Measurements from ENCODE around the gene HEXIM1.

DNA sequence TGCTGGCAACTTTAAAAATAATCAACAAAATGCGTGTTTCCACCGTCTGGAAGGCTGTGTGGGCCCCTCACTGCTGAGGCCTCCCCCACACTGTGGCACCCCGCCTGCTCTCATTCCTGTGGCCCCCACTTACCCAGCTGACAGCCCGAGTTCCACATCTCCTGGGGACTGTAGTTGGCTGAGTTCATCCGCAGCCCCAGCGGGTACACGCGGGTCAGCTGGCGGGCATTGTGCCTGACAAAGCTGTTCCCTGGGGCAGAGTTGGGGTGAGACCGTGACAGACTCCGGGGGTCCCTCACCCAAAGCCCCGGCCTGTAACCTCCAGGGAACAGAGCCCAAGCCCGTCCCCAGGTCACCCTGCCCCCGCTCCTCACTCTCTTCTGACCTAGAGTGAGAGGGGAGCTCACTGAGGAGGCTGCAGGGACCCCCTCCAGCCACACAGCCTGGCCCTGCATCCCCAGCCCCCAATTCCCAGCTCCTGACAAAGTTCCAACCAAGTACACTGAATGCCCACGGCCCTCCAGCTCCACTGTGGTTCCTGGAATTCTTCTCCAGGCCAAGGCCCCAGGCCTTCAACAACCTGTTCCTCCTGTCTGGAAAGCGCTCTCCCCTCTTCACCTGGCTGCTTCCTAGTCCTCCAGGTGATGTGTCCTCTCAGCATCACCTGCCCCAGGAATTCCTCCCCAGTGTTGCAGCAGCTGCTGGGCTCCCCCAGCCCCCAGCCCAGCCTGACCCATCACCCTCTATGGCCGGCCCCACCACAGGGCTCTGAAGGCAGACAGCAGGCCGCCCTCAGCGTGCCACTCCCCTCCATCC is 34.0 kb upstream of the HEXIM1 start:
- TF ChIP-seq, protein P1, sequence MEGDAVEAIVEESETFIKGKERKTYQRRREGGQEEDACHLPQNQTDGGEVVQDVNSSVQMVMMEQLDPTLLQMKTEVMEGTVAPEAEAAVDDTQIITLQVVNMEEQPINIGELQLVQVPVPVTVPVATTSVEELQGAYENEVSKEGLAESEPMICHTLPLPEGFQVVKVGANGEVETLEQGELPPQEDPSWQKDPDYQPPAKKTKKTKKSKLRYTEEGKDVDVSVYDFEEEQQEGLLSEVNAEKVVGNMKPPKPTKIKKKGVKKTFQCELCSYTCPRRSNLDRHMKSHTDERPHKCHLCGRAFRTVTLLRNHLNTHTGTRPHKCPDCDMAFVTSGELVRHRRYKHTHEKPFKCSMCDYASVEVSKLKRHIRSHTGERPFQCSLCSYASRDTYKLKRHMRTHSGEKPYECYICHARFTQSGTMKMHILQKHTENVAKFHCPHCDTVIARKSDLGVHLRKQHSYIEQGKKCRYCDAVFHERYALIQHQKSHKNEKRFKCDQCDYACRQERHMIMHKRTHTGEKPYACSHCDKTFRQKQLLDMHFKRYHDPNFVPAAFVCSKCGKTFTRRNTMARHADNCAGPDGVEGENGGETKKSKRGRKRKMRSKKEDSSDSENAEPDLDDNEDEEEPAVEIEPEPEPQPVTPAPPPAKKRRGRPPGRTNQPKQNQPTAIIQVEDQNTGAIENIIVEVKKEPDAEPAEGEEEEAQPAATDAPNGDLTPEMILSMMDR (IDR thresholded peaks at IDR 0.05), result no peak
- TF ChIP-seq TCF7 (CRISPR knock-in tag; IDR thresholded peaks at IDR 0.05; ENCODE audit: low read depth), result no peak
- TF ChIP-seq, protein P2, sequence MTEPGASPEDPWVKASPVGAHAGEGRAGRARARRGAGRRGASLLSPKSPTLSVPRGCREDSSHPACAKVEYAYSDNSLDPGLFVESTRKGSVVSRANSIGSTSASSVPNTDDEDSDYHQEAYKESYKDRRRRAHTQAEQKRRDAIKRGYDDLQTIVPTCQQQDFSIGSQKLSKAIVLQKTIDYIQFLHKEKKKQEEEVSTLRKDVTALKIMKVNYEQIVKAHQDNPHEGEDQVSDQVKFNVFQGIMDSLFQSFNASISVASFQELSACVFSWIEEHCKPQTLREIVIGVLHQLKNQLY (CRISPR knock-in tag; IDR thresholded peaks at IDR 0.05), result no peak
- TF ChIP-seq, protein P3, sequence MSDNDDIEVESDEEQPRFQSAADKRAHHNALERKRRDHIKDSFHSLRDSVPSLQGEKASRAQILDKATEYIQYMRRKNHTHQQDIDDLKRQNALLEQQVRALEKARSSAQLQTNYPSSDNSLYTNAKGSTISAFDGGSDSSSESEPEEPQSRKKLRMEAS (CRISPR knock-in tag; IDR thresholded peaks at IDR 0.05), result no peak
- TF ChIP-seq, protein P4, sequence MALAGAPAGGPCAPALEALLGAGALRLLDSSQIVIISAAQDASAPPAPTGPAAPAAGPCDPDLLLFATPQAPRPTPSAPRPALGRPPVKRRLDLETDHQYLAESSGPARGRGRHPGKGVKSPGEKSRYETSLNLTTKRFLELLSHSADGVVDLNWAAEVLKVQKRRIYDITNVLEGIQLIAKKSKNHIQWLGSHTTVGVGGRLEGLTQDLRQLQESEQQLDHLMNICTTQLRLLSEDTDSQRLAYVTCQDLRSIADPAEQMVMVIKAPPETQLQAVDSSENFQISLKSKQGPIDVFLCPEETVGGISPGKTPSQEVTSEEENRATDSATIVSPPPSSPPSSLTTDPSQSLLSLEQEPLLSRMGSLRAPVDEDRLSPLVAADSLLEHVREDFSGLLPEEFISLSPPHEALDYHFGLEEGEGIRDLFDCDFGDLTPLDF (CRISPR knock-in tag; IDR thresholded peaks at IDR 0.05), result no peak
- TF ChIP-seq, protein P5, sequence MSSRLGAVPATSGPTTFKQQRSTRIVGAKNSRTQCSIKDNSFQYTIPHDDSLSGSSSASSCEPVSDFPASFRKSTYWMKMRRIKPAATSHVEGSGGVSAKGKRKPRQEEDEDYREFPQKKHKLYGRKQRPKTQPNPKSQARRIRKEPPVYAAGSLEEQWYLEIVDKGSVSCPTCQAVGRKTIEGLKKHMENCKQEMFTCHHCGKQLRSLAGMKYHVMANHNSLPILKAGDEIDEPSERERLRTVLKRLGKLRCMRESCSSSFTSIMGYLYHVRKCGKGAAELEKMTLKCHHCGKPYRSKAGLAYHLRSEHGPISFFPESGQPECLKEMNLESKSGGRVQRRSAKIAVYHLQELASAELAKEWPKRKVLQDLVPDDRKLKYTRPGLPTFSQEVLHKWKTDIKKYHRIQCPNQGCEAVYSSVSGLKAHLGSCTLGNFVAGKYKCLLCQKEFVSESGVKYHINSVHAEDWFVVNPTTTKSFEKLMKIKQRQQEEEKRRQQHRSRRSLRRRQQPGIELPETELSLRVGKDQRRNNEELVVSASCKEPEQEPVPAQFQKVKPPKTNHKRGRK (CRISPR knock-in tag; IDR thresholded peaks at IDR 0.05; ENCODE audit: borderline replicate concordance), result no peak
- TF ChIP-seq NR2C2 (CRISPR knock-in tag; IDR thresholded peaks at IDR 0.05), result no peak
